Measurements from ENCODE around the gene CDK8.

The CDK8 gene

DNA sequence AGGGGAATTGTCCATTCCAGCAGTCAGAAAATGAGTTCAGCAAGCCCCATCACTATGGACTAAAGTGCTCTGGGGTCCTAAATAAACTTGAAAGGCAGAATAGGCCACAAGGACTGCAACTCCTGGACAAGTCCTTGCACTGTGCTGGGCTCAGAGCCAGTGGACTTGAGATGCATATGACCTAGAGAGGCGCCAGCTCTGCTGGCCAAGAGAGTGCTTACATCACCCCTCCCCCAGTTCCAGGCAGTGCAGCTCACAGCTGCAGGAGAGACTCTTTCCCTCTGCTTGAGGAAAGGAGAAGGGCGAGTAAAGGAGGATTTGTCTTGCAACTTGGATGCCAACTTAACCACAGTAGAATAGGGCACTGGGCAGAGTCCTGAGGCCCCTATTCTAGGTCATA lies 194.1 kb downstream of the CDK8 start:
- DNase-seq = no peak

DNA sequence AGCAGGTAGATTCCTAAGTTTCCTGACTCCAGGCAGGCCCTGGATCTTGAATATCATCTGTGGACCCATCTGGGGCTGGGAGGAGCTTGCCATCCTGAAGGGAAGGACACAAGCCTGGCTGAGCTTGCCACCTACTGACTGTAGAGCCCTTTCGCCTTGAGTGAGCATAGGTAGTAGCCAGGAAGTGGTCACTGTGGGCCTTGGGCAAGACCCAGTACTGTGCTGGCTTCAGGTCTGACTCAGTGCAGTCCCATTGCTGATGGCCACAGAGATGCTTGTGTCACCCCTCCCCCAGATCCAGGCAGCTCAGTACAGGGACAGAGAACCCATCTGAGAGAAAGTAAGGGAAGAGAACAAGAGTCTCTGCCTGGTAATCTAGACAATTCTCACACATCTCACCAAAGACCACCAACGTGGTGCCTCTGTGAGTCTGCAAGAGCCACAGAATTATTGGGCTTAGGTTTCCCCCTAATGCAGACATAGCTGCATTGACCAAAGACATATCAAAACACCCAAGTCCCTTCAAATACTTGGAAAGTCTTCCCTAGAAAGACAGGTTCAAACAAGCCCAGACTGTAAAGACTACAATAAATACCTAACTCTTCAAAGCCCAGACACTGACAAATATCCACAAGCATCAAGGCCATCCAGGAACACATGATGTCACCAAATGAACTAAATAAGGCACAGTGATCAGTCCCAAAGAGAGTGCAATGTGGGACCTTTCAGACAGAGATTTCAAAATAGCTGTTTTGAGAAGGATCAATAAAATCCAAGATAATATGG lies 195.3 kb downstream of the CDK8 start:
- DNase-seq = no peak

Measured in suppressor macrophage (primary cell).